Ectodermal cell (in vitro differentiated cells): Measurements from ENCODE around the gene CSH1.

Experiments used
- H3K27ac ChIP-seq: 2 replicates; pipeline ENCODE4 v1.7.0; 2013; ENCODE audit warnings: mild to moderate bottlenecking, low read depth, low read length; ENCODE audit not compliant: insufficient read depth, poor library complexity, severe bottlenecking
- H3K27me3 ChIP-seq: 2 replicates; pipeline ENCODE4 v1.7.0; 2013; ENCODE audit warnings: mild to moderate bottlenecking, low read length; ENCODE audit not compliant: insufficient read depth, control insufficient read depth, poor library complexity, severe bottlenecking
- H3K36me3 ChIP-seq: one replicate; pipeline ENCODE4 v1.7.0; 2013; ENCODE audit warnings: low read length; ENCODE audit not compliant: control insufficient read depth, insufficient read depth
- H3K4me1 ChIP-seq: one replicate; pipeline ENCODE4 v1.7.0; 2013; ENCODE audit warnings: low read length; ENCODE audit not compliant: control insufficient read depth, insufficient read depth
- H3K4me3 ChIP-seq: 2 replicates; pipeline ENCODE4 v1.7.0; 2013; ENCODE audit warnings: low read depth, low read length, control low read depth; ENCODE audit not compliant: insufficient read depth
- H3K9me3 ChIP-seq: 2 replicates; pipeline ENCODE4 v1.7.0; 2013; ENCODE audit warnings: mild to moderate bottlenecking, low read length, moderate library complexity; ENCODE audit not compliant: control insufficient read depth
- WGBS, 2 experiments: methylation state at CpG; one replicate each; pipeline ENCODE4 v1.1.7; 2013; ENCODE audit warnings: missing lambda C conversion rate in 2 of 2; 5-methylcytosine and 5-hydroxymethylcytosine counted together

Gene CSH1

DNA sequence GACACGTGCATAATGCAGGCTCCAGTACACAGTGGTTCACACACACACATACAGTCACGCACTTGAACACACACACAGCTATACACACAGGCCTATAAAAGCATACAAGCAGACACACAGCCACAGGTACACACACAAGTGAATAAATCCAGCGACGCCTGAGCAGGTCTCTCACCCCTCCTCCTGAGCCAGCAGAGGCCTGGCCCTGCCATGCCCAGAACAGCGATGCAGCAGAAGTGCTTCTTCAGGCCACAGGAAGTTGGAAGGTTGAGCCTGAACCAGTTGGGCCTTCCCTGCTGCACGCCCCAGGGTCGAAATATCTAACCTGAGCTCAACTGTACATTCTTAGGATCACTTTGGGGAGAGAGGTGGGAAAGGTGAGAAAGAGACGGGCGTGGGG, 43.0 kb upstream of the CSH1 start:
- no peaks in the 10 kb centered on the region for H3K36me3 ChIP-seq
- no peaks in the 10 kb centered on the region for H3K9me3 ChIP-seq
- H3K4me3 ChIP-seq = no peak overlapping the region
- no peaks in the 10 kb centered on the region for H3K27me3 ChIP-seq
- WGBS, 2 experiments = 94 to 96% methylated on average over 9 of the region's 9 CpGs
- no peak overlapping the region for H3K27ac ChIP-seq
- H3K4me1 ChIP-seq = peaks cover 12% of the 10 kb centered on the region

- no peak overlapping the region for H3K27ac ChIP-seq
- H3K4me1 ChIP-seq = peaks cover 12% of the 10 kb centered on the region
- H3K27me3 ChIP-seq = no peaks in the 10 kb centered on the region
- no peak overlapping the region for H3K4me3 ChIP-seq
- H3K9me3 ChIP-seq = no peaks in the 10 kb centered on the region
- 92 to 93% methylated on average over 4 of the region's 4 CpGs for WGBS, 2 experiments
- H3K36me3 ChIP-seq = no peaks in the 10 kb centered on the region
Measured at GRCh38 chr17:63937920-63938319, 41.5 kb upstream of the CSH1 start.

GRCh38 chr17:63937319-63937718, 40.9 kb upstream of the CSH1 start:
- Histone ChIP-seq H3K9me3 (no peaks in the 10 kb centered on the region), H3K4me3 (no peak overlapping the region), H3K4me1 (peaks cover 12% of the 10 kb centered on the region), H3K36me3 (no peaks in the 10 kb centered on the region), H3K27ac (no peak overlapping the region), H3K27me3 (no peaks in the 10 kb centered on the region)
- WGBS, 2 experiments = 84 to 89% methylated on average over 6 of the region's 6 CpGs

DNA sequence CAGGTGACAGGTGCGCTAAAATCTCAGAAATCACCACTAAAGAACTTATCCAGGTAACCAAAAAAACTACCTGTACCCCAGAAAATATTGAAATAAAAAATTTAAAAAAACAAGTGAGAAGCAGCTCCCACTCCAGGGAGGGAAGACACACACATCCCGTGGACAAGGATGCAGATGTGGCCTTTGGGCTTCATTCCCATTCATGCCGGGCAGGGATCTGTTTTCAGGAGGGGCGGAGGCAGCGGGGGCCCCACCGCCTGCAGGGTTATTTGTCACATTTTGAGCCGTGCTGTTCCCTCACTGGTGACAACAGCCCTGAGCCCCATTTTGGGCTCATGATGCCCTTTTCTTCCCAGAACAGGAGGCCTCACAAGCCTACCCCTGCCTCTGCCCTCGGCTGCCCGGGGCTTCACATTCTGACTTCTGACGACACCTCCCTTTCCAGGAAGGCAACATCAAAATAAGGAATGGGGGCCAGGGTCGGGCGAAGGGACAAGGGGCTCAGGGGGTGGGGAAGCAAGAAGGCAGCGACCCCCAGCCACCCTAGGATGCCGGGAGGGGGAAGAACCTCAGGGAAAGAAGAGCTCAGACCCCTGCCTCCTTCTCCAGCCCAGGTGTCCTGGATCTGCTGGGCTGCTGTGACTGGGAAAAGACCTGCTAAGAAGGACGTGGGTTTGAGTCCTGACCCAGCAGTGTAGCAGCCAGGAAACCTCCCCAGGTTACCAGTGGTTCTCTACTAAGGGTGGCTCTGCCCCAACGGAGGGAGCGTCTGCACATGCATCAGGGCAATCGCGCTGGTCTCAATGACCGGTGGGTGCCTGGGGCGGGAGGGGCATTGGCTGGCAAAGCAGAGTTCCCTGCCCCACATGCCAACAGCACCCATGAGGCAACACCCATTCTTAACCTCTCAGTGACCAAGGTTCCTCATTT, 38.1 kb upstream of the CSH1 start:
- Histone ChIP-seq H3K27me3 (no peaks in the 10 kb centered on the region), H3K4me3 (no peak overlapping the region), H3K36me3 (no peaks in the 10 kb centered on the region), H3K27ac (no peak overlapping the region), H3K4me1 (peaks cover 15% of the 10 kb centered on the region), H3K9me3 (no peaks in the 10 kb centered on the region)
- 91% methylated on average over 20 to 21 of the region's 21 CpGs for WGBS, 2 experiments

DNA sequence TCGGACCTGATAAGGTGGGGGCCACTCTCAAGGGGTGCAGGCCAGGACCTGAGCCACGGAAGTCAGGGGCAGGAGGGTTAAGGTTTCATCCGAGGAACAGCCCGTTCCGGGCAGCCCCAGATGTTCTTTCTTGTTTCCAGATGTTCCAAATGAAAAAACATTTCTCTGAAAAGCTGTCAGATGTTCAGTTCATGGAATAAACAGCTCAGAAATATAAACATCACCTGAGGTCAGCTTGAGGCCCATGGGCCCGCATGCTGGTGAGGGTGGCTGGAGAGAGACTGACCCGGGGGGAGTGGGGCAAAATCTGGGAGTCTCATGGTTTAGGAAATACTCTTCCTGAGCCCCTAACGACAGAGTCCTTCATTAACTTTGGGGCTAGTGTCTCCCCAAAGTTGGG, 37.2 kb upstream of the CSH1 start:
- Histone ChIP-seq H3K36me3 (no peaks in the 10 kb centered on the region), H3K27ac (no peak overlapping the region), H3K4me3 (no peak overlapping the region), H3K27me3 (no peaks in the 10 kb centered on the region), H3K4me1 (peaks cover 14% of the 10 kb centered on the region), H3K9me3 (no peaks in the 10 kb centered on the region)
- 96 to 97% methylated on average over 8 of the region's 8 CpGs for WGBS, 2 experiments

- 95% methylated on average over 4 of the region's 4 CpGs for WGBS, 2 experiments
- Histone ChIP-seq H3K4me1 (peaks cover 5% of the 10 kb centered on the region), H3K36me3 (no peaks in the 10 kb centered on the region), H3K9me3 (no peaks in the 10 kb centered on the region), H3K4me3 (no peak overlapping the region), H3K27ac (no peak overlapping the region), H3K27me3 (no peaks in the 10 kb centered on the region)
Measured at GRCh38 chr17:63932721-63933120, 36.3 kb upstream of the CSH1 start.

DNA sequence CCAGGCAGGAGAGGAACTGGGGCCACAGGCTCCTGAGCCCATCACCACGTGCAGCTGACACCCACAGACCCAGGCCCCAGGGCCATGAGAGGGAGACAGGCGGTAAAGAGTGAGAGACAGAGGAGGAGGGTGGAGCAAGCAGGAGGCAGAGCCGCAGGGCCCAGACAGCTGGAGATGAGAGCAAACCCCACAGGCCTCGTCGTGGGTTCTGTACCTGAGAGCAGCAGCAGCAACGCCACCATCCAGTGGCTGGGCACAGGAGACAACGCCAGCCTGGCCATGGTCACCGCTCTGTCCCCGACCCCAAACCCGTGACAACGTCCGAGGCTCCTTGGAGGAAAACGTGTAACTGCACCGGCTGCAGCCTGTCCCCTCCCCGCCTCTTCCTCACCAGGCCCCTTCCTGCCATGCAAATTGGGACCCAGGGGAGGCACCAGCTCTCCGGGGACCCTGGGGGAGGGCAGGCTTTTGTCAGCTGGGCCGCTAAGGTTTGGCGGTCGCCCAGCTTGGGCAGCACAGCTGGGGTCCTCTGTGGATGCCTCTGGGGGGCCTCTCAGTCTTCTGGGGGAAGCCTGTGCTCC, 35.7 kb upstream of the CSH1 start, which contains the start of gene CD79B:
Gene CD79B, minus strand, starts transcription at position 351 of the 581 bp plus-strand sequence. Its CDS starts 70 bp downstream, at position 281.
- no peaks in the 10 kb centered on the region for H3K27me3 ChIP-seq
- no peak within 1 kb of the TSS for H3K4me3 ChIP-seq
- H3K9me3 ChIP-seq = no peaks in the 10 kb centered on the region
- H3K4me1 ChIP-seq = peaks cover 3% of the 10 kb centered on the region
- no peaks in the 10 kb centered on the region for H3K36me3 ChIP-seq
- 74 to 77% methylated on average over 19 of the region's 19 CpGs for WGBS, 2 experiments
- no peak within 1 kb of the TSS for H3K27ac ChIP-seq

- no peak overlapping the region for H3K4me3 ChIP-seq
- H3K9me3 ChIP-seq = no peaks in the 10 kb centered on the region
- no peaks in the 10 kb centered on the region for H3K36me3 ChIP-seq
- peaks cover 3% of the 10 kb centered on the region for H3K4me1 ChIP-seq
- H3K27me3 ChIP-seq = no peaks in the 10 kb centered on the region
- 72 to 78% methylated on average over 16 of the region's 16 CpGs for WGBS, 2 experiments
- H3K27ac ChIP-seq = no peak overlapping the region
Measured at GRCh38 chr17:63930951-63931575, 34.7 kb upstream of the CSH1 start.

- Histone ChIP-seq H3K9me3 (no peaks in the 10 kb centered on the region), H3K27me3 (no peaks in the 10 kb centered on the region), H3K4me3 (no peak overlapping the region), H3K4me1 (peaks cover 3% of the 10 kb centered on the region), H3K36me3 (no peaks in the 10 kb centered on the region), H3K27ac (no peak overlapping the region)
- 93 to 94% methylated on average over 24 of the region's 24 CpGs for WGBS, 2 experiments
Measured at GRCh38 chr17:63929860-63930766, 33.7 kb upstream of the CSH1 start.
